SK-N-SH treated with all-trans-retinoic acid at 6 μM for 48 hours (cell line): ENCODE results near the gene CELF1.

Experiments
- ATAC-seq: fragments of 200-7000 bp; cut with Tn5 transposase; 3 replicates; pipeline ENCODE4 v1.9.1; 2020; ENCODE audit warnings: mild to moderate bottlenecking, moderate library complexity
- BACH2 ChIP-seq: fragments of 250-450 bp; sonication (Bioruptor Pico); IDR thresholded peaks from 2 replicates; pipeline ENCODE4 v1.9.0; 2021; ENCODE audit warnings: mild to moderate bottlenecking, borderline replicate concordance
- CREB5 ChIP-seq: fragments of 250-450 bp; sonication (Bioruptor Pico); IDR thresholded peaks from 2 replicates; pipeline ENCODE4 v1.5.1; 2020; ENCODE audit warnings: low read depth, mild to moderate bottlenecking, moderate library complexity
- CSDC2 ChIP-seq: fragments of 250-450 bp; sonication (Bioruptor Pico); IDR thresholded peaks from 2 replicates; pipeline ENCODE4 v1.5.0; 2020; ENCODE audit warnings: mild to moderate bottlenecking, moderate library complexity
- ESRRG ChIP-seq: fragments of 250-450 bp; sonication (Bioruptor Pico); IDR thresholded peaks from 2 replicates; pipeline ENCODE4 v1.6.1; 2021; ENCODE audit warnings: mild to moderate bottlenecking
- ISL1 ChIP-seq: fragments of 250-450 bp; sonication (Bioruptor Pico); IDR thresholded peaks from 2 replicates; pipeline ENCODE4 v2.1.2; 2022; ENCODE audit warnings: mild to moderate bottlenecking, moderate library complexity
- PATZ1 ChIP-seq: fragments of 250-450 bp; sonication (Bioruptor Pico); IDR thresholded peaks from 2 replicates; pipeline ENCODE4 v1.8.0; 2020; ENCODE audit warnings: mild to moderate bottlenecking, moderate library complexity, borderline replicate concordance
- POU6F1 ChIP-seq: fragments of 250-450 bp; sonication (Bioruptor Pico); IDR thresholded peaks from 2 replicates; pipeline ENCODE4 v1.8.0; 2021; ENCODE audit warnings: low read depth, mild to moderate bottlenecking, moderate library complexity, borderline replicate concordance
- PPARA ChIP-seq: fragments of 250-450 bp; sonication (Bioruptor Pico); IDR thresholded peaks from 2 replicates; pipeline ENCODE4 v1.5.0; 2020; ENCODE audit warnings: mild to moderate bottlenecking, borderline replicate concordance
- RARB ChIP-seq: fragments of 250-450 bp; sonication (Bioruptor Pico); IDR thresholded peaks from 2 replicates; pipeline ENCODE4 v1.8.0; 2021; ENCODE audit warnings: mild to moderate bottlenecking, moderate library complexity
- SNAI2 ChIP-seq: fragments of 250-450 bp; sonication (Bioruptor Pico); IDR thresholded peaks from 2 replicates; pipeline ENCODE4 v1.5.0; 2020; ENCODE audit warnings: mild to moderate bottlenecking, moderate library complexity
- TCF4 ChIP-seq: fragments of 250-450 bp; sonication (Bioruptor Pico); IDR thresholded peaks from 2 replicates; pipeline ENCODE4 v1.8.0; 2021; ENCODE audit warnings: mild to moderate bottlenecking, moderate library complexity, borderline replicate concordance
- TSHZ2 ChIP-seq: fragments of 250-450 bp; sonication (Bioruptor Pico); IDR thresholded peaks from 2 replicates; pipeline ENCODE4 v1.5.0; 2020; ENCODE audit warnings: mild to moderate bottlenecking, moderate library complexity
- ZC3H10 ChIP-seq: fragments of 250-450 bp; sonication (Bioruptor Pico); IDR thresholded peaks from 2 replicates; pipeline ENCODE4 v1.5.1; 2021; ENCODE audit warnings: mild to moderate bottlenecking, moderate library complexity
- ZFP3 ChIP-seq: fragments of 250-450 bp; sonication (Bioruptor Pico); IDR thresholded peaks from 2 replicates; pipeline ENCODE4 v1.5.0; 2020; ENCODE audit warnings: mild to moderate bottlenecking, moderate library complexity
- ZNF70 ChIP-seq: fragments of 450-650 bp; formaldehyde crosslinking; IDR thresholded peaks from 2 replicates; pipeline ENCODE4 v1.5.0; 2020; ENCODE audit warnings: mild to moderate bottlenecking, moderate library complexity

The CELF1 gene

GRCh38 chr11:47483457-47483856 is 69.5 kb downstream of the CELF1 start (continued):
- TF ChIP-seq POU6F1 (CRISPR knock-in tag) (no peak), TCF4 (CRISPR knock-in tag) (no peak), PPARA (CRISPR knock-in tag) (no peak)

- ATAC-seq: no peak
- TF ChIP-seq CREB5: no peak
- TF ChIP-seq, all 23 proteins: peak for 0
Measured at GRCh38 chr11:47480762-47481161, 72.2 kb downstream of the CELF1 start.

- ATAC-seq: no peak
- TF ChIP-seq CREB5 (no peak), ZC3H10 (CRISPR knock-in tag) (no peak), PATZ1 (no peak), PPARA (CRISPR knock-in tag) (no peak), ZNF70 (no peak)
Measured at GRCh38 chr11:47478651-47479329, 74.1 kb downstream of the CELF1 start.

GRCh38 chr11:47477753-47478152 is 75.2 kb downstream of the CELF1 start:
- ATAC-seq: no peak
- TF ChIP-seq POU6F1 (CRISPR knock-in tag): no peak

- no peak; the same call in 2 of the 3 replicates for ATAC-seq
- no peak for TF ChIP-seq POU6F1 (CRISPR knock-in tag)
- TF ChIP-seq ISL1 (CRISPR knock-in tag): 0 out of 2 replicates have a peak, but pooled peaks have one; percentile 10
- no peak for TF ChIP-seq CREB5
Measured at GRCh38 chr11:47477323-47477722, 75.6 kb downstream of the CELF1 start.

- no peak for ATAC-seq
- TF ChIP-seq RARB: no peak
- no peak for TF ChIP-seq ESRRG (CRISPR knock-in tag)
- TF ChIP-seq ZNF70: no peak
- no peak for TF ChIP-seq POU6F1 (CRISPR knock-in tag)
- TF ChIP-seq ZFP3 (CRISPR knock-in tag): no peak
- no peak for TF ChIP-seq TCF4 (CRISPR knock-in tag)
- TF ChIP-seq BACH2 (CRISPR knock-in tag): no peak
- no peak for TF ChIP-seq CSDC2 (CRISPR knock-in tag)
- no peak for TF ChIP-seq TSHZ2 (CRISPR knock-in tag)
- no peak for TF ChIP-seq ZC3H10 (CRISPR knock-in tag)
- no peak for TF ChIP-seq SNAI2 (CRISPR knock-in tag)
Measured at GRCh38 chr11:47470671-47471070, 82.3 kb downstream of the CELF1 start.
